Measurements from ENCODE around the gene MTIF3. TPM values are rescaled to one million over a fixed set of nuclear protein-coding genes. Genes with fewer than 3 reads are reported as not detected.

MTIF3 gene
- total and polyA plus RNA-seq, 12 donors, result 51.9 to 181 (median 82.2) TPM

- intact Hi-C loops (cut with DNase I), result no loop called here
- 56 to 68% (median 61%) methylated on average over 4 of the region's 4 CpGs for WGBS, 4 donors
- no peaks in the 10 kb centered on the region for H3K9me3 ChIP-seq (replicated peaks in 1 of 3)
- H3K36me3 ChIP-seq (replicated peaks in 1 of 2), result no peaks in the 10 kb centered on the region
- TF ChIP-seq POLR2A (IDR thresholded peaks at IDR 0.05) (no peak), CTCF (IDR thresholded peaks at IDR 0.05) (no peak)
- H3K4me3 ChIP-seq, result no peak overlapping the region
- H3K4me1 ChIP-seq (replicated peaks in 1 of 2), result no peaks in the 10 kb centered on the region
- peaks cover 9% of the 10 kb centered on the region for H3K27me3 ChIP-seq
- H3K27ac ChIP-seq, result no peak overlapping the region
- no peak for DNase-seq
Measured at GRCh38 chr13:27398360-27398759, 52.0 kb downstream of the MTIF3 start.

- H3K27ac ChIP-seq, result no peak overlapping the region
- H3K36me3 ChIP-seq (replicated peaks in 1 of 2), result no peaks in the 10 kb centered on the region
- H3K4me1 ChIP-seq (replicated peaks in 1 of 2), result no peaks in the 10 kb centered on the region
- H3K27me3 ChIP-seq, result peaks cover 7% of the 10 kb centered on the region
- no peak for DNase-seq
- H3K4me3 ChIP-seq, result no peak overlapping the region
- no peaks in the 10 kb centered on the region for H3K9me3 ChIP-seq (replicated peaks in 1 of 3)
- TF ChIP-seq POLR2A (IDR thresholded peaks at IDR 0.05) (no peak), CTCF (IDR thresholded peaks at IDR 0.05) (no peak)
- 69 to 83% (median 80%) methylated on average over 6 to 7 of the region's 7 CpGs for WGBS, 4 donors
- intact Hi-C loops (cut with DNase I), result no loop called here
Measured at GRCh38 chr13:27396252-27396846, 54.0 kb downstream of the MTIF3 start.

- intact Hi-C loops (cut with DNase I), result no loop called here
Measured at GRCh38 chr13:27395007-27395510, 55.3 kb downstream of the MTIF3 start.

GRCh38 chr13:27393101-27393500, 57.3 kb downstream of the MTIF3 start:
- Histone ChIP-seq H3K4me3 (no peak overlapping the region), H3K27ac (no peak overlapping the region), H3K4me1 (replicated peaks in 1 of 2) (no peaks in the 10 kb centered on the region), H3K27me3 (peaks cover 7% of the 10 kb centered on the region), H3K36me3 (replicated peaks in 1 of 2) (no peaks in the 10 kb centered on the region), H3K9me3 (replicated peaks in 1 of 3) (no peaks in the 10 kb centered on the region)
- DNase-seq, result no peak
- 56 to 72% (median 60%) methylated on average over 4 of the region's 4 CpGs for WGBS, 4 donors
- TF ChIP-seq POLR2A (IDR thresholded peaks at IDR 0.05) (no peak), CTCF (IDR thresholded peaks at IDR 0.05) (no peak)
- intact Hi-C loops (cut with DNase I), result no loop called here

More at GRCh38 chr13:27395007-27395510, 55.3 kb downstream of the MTIF3 start:
- TF ChIP-seq CTCF (IDR thresholded peaks at IDR 0.05), result no peak
- TF ChIP-seq POLR2A (IDR thresholded peaks at IDR 0.05), result no peak
- Histone ChIP-seq H3K27ac (no peak overlapping the region), H3K4me1 (replicated peaks in 1 of 2) (no peaks in the 10 kb centered on the region), H3K36me3 (replicated peaks in 1 of 2) (no peaks in the 10 kb centered on the region), H3K27me3 (peaks cover 7% of the 10 kb centered on the region), H3K4me3 (no peak overlapping the region), H3K9me3 (replicated peaks in 1 of 3) (no peaks in the 10 kb centered on the region)
- 56 to 65% (median 58%) methylated on average over 12 to 14 of the region's 14 CpGs for WGBS, 4 donors
- no peak for DNase-seq

Data from adrenal gland (tissue), 12 donors.